Neural progenitor cell (in vitro differentiated cells): ENCODE data around the gene MTHFD2L. TPM values are rescaled to one million over a fixed set of nuclear protein-coding genes. Genes with fewer than 3 reads are reported as not detected.

Source experiments
- DNase-seq: peaks from one replicate; pipeline ENCODE4 v3.0.0-alpha.2; 2016; ENCODE audit warnings: low spot score
- H2AFZ ChIP-seq: fragments of 200-600 bp; sonication (generic); replicated peaks from 2 replicates; pipeline ENCODE4 v1.6.1; 2016; ENCODE audit warnings: antibody characterized with exemption
- H3F3A ChIP-seq: fragments of 200-600 bp; sonication (generic); 2 replicates; pipeline ENCODE4 v1.6.1; 2016; ENCODE audit warnings: antibody characterized with exemption, low read depth
- H3K27ac ChIP-seq: fragments of 200-600 bp; sonication (generic); 2 replicates; pipeline ENCODE4 v1.5.1; 2016; ENCODE audit warnings: mild to moderate bottlenecking
- H3K27me3 ChIP-seq: fragments of 200-600 bp; sonication (generic); 2 replicates; pipeline ENCODE4 v1.6.1; 2016; ENCODE audit warnings: mild to moderate bottlenecking, moderate library complexity
- H3K36me3 ChIP-seq: fragments of 200-600 bp; sonication (generic); 2 replicates; pipeline ENCODE4 v1.5.1; 2016
- H3K4me1 ChIP-seq: fragments of 200-600 bp; sonication (generic); 2 replicates; pipeline ENCODE4 v1.6.1; 2016; ENCODE audit warnings: mixed run types
- H3K4me2 ChIP-seq: fragments of 200-600 bp; sonication (generic); 2 replicates; pipeline ENCODE4 v1.6.1; 2016
- H3K4me3 ChIP-seq: fragments of 200-600 bp; sonication (generic); 2 replicates; pipeline ENCODE4 v1.5.1; 2016
- H3K79me2 ChIP-seq: fragments of 200-600 bp; sonication (generic); 2 replicates; pipeline ENCODE4 v1.6.1; 2016; ENCODE audit warnings: low read depth
- H3K9ac ChIP-seq: fragments of 200-600 bp; sonication (generic); 2 replicates; pipeline ENCODE4 v1.6.1; 2016
- H3K9me3 ChIP-seq: fragments of 200-600 bp; sonication (generic); 2 replicates; pipeline ENCODE4 v1.5.1; 2016; ENCODE audit warnings: low read depth
- H4K20me1 ChIP-seq: fragments of 200-600 bp; sonication (generic); 2 replicates; pipeline ENCODE4 v1.6.1; 2016; ENCODE audit warnings: low read depth
- H3K27ac Mint-ChIP-seq: 3 replicates; pipeline ENCODE4 v1.8.0; 2021; ENCODE audit warnings: mixed read lengths
- H3K27me3 Mint-ChIP-seq: 2 replicates; pipeline ENCODE4 v1.8.0; 2022; ENCODE audit warnings: low read depth, mild to moderate bottlenecking, inconsistent platforms, moderate library complexity, mixed read lengths; ENCODE audit not compliant: insufficient read depth
- H3K36me3 Mint-ChIP-seq: 3 replicates; pipeline ENCODE4 v1.8.0; 2021; ENCODE audit warnings: mixed read lengths
- H3K4me1 Mint-ChIP-seq: 3 replicates; pipeline ENCODE4 v1.8.0; 2021; ENCODE audit warnings: mixed read lengths
- H3K4me3 Mint-ChIP-seq: 3 replicates; pipeline ENCODE4 v1.8.0; 2021; ENCODE audit warnings: mild to moderate bottlenecking, moderate library complexity, mixed read lengths
- H3K9me3 Mint-ChIP-seq: 3 replicates; pipeline ENCODE4 v1.8.0; 2020; ENCODE audit warnings: mixed read lengths
- CTCF ChIP-seq: fragments of 200-600 bp; sonication (generic); IDR thresholded peaks from 2 replicates; pipeline ENCODE4 v1.5.1; 2017; ENCODE audit warnings: antibody characterized with exemption, mild to moderate bottlenecking
- EZH2 ChIP-seq: fragments of 200-600 bp; sonication (generic); IDR thresholded peaks from 2 replicates; pipeline ENCODE4 v1.6.1; 2017; ENCODE audit warnings: antibody characterized with exemption, mild to moderate bottlenecking, moderate library complexity
- EZH2phosphoT487 ChIP-seq: fragments of 200-600 bp; sonication (generic); IDR thresholded peaks from 2 replicates; pipeline ENCODE4 v1.6.1; 2017; ENCODE audit warnings: antibody characterized with exemption
- total RNA-seq: library from RNA; depleted of rRNA; stranded (reverse); fragments of >200 nt; gene quantifications from 2 replicates; pipeline ENCODE4 v1.2.3, GENCODE V29; 2015; ENCODE audit warnings: low replicate concordance

MTHFD2L gene
- total RNA-seq, 1 donor from 2014 or later = 22.1 TPM

- Histone ChIP-seq H3K4me2 (no peak overlapping the region), H3K4me3 (no peak overlapping the region), H3K36me3 (no peaks in the 10 kb centered on the region), H3K9ac (no peak overlapping the region), H3K27ac (no peak overlapping the region), H3K9me3 (no peaks in the 10 kb centered on the region), H3K4me1 (no peaks in the 10 kb centered on the region), H3F3A (no peaks in the 10 kb centered on the region), H3K27me3 (no peaks in the 10 kb centered on the region), H3K79me2 (no peaks in the 10 kb centered on the region), H4K20me1 (no peaks in the 10 kb centered on the region), H2AFZ (peak overlapping the region; percentile 15)
- Mint-ChIP-seq H3K36me3 (no peaks in the 10 kb centered on the region), H3K4me1 (peaks cover 4% of the 10 kb centered on the region), H3K27ac (no peak overlapping the region), H3K4me3 (no peak overlapping the region), H3K27me3 (peaks cover 2% of the 10 kb centered on the region), H3K9me3 (peaks cover 33% of the 10 kb centered on the region)
- TF ChIP-seq EZH2 = no peak
- TF ChIP-seq EZH2phosphoT487 = no peak
- peak; percentile 90 for TF ChIP-seq CTCF
- peak; percentile 79 for DNase-seq
Measured at GRCh38 chr4:74133786-74134499, 24.0 kb upstream of the MTHFD2L start.

DNA sequence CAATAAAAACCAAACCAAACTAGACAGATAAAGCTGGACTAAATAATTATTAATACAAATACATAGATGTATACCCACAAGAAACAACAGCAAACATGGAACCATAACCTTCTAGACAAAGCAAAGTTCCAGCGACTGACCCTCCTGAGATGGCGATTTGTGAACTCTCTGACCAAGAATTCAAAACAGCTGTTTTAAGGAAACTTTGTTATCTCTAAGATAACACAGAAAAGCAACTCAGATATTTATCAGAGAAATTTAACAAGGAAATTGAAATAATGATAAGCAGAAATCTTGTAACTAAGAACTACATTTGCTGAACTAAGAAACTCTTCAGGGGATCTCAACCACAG is 23.4 kb upstream of the MTHFD2L start:
- Mint-ChIP-seq H3K4me3 (no peak overlapping the region), H3K9me3 (peaks cover 28% of the 10 kb centered on the region), H3K4me1 (peaks cover 4% of the 10 kb centered on the region), H3K27me3 (peaks cover 2% of the 10 kb centered on the region), H3K36me3 (no peaks in the 10 kb centered on the region), H3K27ac (no peak overlapping the region)
- Histone ChIP-seq H2AFZ (no peak overlapping the region), H3K79me2 (no peaks in the 10 kb centered on the region), H3K9ac (no peak overlapping the region), H3K9me3 (no peaks in the 10 kb centered on the region), H4K20me1 (no peaks in the 10 kb centered on the region), H3K27me3 (no peaks in the 10 kb centered on the region), H3K36me3 (no peaks in the 10 kb centered on the region), H3K4me3 (no peak overlapping the region), H3F3A (no peaks in the 10 kb centered on the region), H3K4me1 (no peaks in the 10 kb centered on the region), H3K27ac (no peak overlapping the region), H3K4me2 (no peak overlapping the region)
- no peak for DNase-seq
- no peak for TF ChIP-seq EZH2phosphoT487
- no peak for TF ChIP-seq CTCF
- no peak for TF ChIP-seq EZH2

GRCh38 chr4:74146581-74147129 is 11.3 kb upstream of the MTHFD2L start:
- Histone ChIP-seq H3K27me3 (no peaks in the 10 kb centered on the region), H2AFZ (no peak overlapping the region), H3K9me3 (no peaks in the 10 kb centered on the region), H3K79me2 (no peaks in the 10 kb centered on the region), H3K27ac (no peak overlapping the region), H3K4me1 (no peaks in the 10 kb centered on the region), H4K20me1 (no peaks in the 10 kb centered on the region), H3F3A (no peaks in the 10 kb centered on the region), H3K36me3 (no peaks in the 10 kb centered on the region), H3K9ac (no peak overlapping the region), H3K4me2 (no peak overlapping the region), H3K4me3 (no peak overlapping the region)
- no peak for TF ChIP-seq CTCF
- no peak for TF ChIP-seq EZH2
- no peak for TF ChIP-seq EZH2phosphoT487
- H3K9me3 Mint-ChIP-seq = peaks cover 10% of the 10 kb centered on the region
- H3K27me3 Mint-ChIP-seq = no peaks in the 10 kb centered on the region
- no peak overlapping the region for H3K27ac Mint-ChIP-seq
- no peak overlapping the region for H3K4me3 Mint-ChIP-seq
- H3K36me3 Mint-ChIP-seq = no peaks in the 10 kb centered on the region
- no peaks in the 10 kb centered on the region for H3K4me1 Mint-ChIP-seq
- no peak for DNase-seq
